WERI-Rb-1 (cell line): ENCODE results near the gene CCDC121.

ENCODE experiments used
- DNase-seq: peaks from one replicate; pipeline ENCODE4 v3.0.0-alpha.2; 2020
- H3K27ac ChIP-seq: fragments of 250-450 bp; sonication (Bioruptor Pico); 2 replicates; pipeline ENCODE4 v1.5.1; 2020; ENCODE audit warnings: mild to moderate bottlenecking, moderate library complexity
- H3K27me3 ChIP-seq: fragments of 250-450 bp; sonication (Bioruptor Pico); 2 replicates; pipeline ENCODE4 v1.5.1; 2021; ENCODE audit warnings: mild to moderate bottlenecking, low read depth, moderate library complexity; ENCODE audit not compliant: insufficient read depth, severe bottlenecking
- H3K36me3 ChIP-seq: fragments of 250-450 bp; sonication (Bioruptor Pico); 2 replicates; pipeline ENCODE4 v1.5.1; 2020; ENCODE audit warnings: mild to moderate bottlenecking, moderate library complexity
- H3K4me3 ChIP-seq: 2 replicates; pipeline ENCODE4 v1.5.1; 2011; ENCODE audit warnings: low read depth, mild to moderate bottlenecking, control low read depth, low read length
- H3K9me3 ChIP-seq: fragments of 250-450 bp; sonication (Bioruptor Pico); 2 replicates; pipeline ENCODE4 v1.5.1; 2021; ENCODE audit warnings: mild to moderate bottlenecking, moderate library complexity; ENCODE audit not compliant: severe bottlenecking
- TF ChIP-seq, protein P1 (sequence below): IDR thresholded peaks from 2 replicates; pipeline ENCODE4 v1.5.1; 2011; ENCODE audit warnings: low read depth, mild to moderate bottlenecking, control low read depth, inconsistent platforms, low read length

Gene CCDC121, protein sequence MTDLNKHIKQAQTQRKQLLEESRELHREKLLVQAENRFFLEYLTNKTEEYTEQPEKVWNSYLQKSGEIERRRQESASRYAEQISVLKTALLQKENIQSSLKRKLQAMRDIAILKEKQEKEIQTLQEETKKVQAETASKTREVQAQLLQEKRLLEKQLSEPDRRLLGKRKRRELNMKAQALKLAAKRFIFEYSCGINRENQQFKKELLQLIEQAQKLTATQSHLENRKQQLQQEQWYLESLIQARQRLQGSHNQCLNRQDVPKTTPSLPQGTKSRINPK

GRCh38 chr2:27628767-27629709 lies at the start of gene CCDC121, which contains the start of gene GPN1:
TSS of gene CCDC121 (minus strand) at chr2:27629012. CDS start at chr2:27627799, 1,213 bp downstream.
TSS of gene GPN1 (plus strand) at chr2:27629050. CDS start at chr2:27629059, 9 bp downstream.
- peak within 1 kb of the TSS; percentile 86 for H3K27ac ChIP-seq
- peaks cover 47% of the 10 kb centered on the region for H3K36me3 ChIP-seq
- H3K4me3 ChIP-seq, result peak within 1 kb of the TSS; percentile 98
- peak; percentile 94 for DNase-seq
- no peaks in the 10 kb centered on the region for H3K27me3 ChIP-seq
- TF ChIP-seq, protein P1, sequence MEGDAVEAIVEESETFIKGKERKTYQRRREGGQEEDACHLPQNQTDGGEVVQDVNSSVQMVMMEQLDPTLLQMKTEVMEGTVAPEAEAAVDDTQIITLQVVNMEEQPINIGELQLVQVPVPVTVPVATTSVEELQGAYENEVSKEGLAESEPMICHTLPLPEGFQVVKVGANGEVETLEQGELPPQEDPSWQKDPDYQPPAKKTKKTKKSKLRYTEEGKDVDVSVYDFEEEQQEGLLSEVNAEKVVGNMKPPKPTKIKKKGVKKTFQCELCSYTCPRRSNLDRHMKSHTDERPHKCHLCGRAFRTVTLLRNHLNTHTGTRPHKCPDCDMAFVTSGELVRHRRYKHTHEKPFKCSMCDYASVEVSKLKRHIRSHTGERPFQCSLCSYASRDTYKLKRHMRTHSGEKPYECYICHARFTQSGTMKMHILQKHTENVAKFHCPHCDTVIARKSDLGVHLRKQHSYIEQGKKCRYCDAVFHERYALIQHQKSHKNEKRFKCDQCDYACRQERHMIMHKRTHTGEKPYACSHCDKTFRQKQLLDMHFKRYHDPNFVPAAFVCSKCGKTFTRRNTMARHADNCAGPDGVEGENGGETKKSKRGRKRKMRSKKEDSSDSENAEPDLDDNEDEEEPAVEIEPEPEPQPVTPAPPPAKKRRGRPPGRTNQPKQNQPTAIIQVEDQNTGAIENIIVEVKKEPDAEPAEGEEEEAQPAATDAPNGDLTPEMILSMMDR, result no peak
- H3K9me3 ChIP-seq, result no peaks in the 10 kb centered on the region

DNA sequence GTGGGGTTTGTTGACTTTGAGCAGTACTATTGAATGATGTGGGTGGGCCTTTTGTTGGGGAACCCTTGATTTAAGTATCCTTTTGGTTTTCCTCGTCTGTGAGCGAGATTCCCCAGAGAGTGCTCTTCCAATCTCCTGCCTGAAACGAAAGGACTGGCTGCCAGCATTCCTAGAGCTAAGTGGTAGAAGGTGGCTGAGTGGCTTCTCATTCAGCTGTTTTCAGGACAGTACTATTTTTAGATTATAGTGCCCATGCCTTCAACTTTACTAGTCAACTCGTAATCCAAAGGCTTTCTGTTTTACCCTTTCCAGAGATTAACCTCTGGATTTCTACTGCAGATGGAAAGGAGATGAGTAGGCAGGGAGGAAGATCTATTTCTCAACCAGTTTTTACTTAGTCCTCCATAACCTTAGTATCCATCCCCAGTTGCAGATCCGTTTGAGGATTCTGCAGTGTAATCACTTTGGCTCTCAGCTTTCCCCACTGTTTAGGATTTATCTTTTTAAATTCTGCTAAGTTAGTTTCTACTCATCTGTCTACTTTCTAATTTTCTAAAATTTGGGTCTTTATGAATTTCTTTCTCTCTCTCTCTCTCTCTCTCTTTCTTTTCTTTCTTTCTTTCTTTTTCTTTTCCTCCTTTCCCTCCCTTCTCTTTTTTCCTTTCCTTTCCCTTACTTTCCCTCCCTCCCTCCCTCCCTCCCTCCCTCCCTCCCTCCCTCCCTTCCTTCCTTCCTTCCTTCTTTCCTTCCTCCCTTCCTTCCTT lies 44.1 kb upstream of the CCDC121 start:
- no peaks in the 10 kb centered on the region for H3K9me3 ChIP-seq
- H3K4me3 ChIP-seq, result no peak overlapping the region
- DNase-seq, result no peak
- peaks cover 85% of the 10 kb centered on the region for H3K36me3 ChIP-seq
- TF ChIP-seq, protein P1, result no peak
- no peak overlapping the region for H3K27ac ChIP-seq
- H3K27me3 ChIP-seq, result no peaks in the 10 kb centered on the region

DNA sequence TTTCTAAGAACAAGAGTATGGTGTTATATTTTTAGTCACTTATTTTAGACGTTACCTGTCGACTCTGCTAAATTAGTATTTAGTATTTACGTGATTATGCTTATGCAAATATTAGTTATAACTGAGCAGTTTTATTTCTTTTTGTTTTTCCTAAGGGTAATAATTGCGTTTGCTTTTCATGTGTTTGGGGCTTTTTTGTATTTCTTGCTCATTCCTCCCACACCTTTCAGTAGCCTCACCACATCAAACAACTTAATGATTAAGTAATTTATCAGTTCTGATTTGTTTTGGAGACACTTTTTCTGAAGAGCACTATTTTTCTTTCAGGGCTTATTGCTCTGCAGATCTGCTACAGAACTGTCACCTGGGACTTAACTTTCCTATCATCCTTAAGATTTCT lies 42.4 kb upstream of the CCDC121 start:
- peaks cover 79% of the 10 kb centered on the region for H3K36me3 ChIP-seq
- H3K27ac ChIP-seq, result no peak overlapping the region
- no peak for DNase-seq
- H3K9me3 ChIP-seq, result no peaks in the 10 kb centered on the region
- no peaks in the 10 kb centered on the region for H3K27me3 ChIP-seq
- TF ChIP-seq, protein P1, result no peak
- no peak overlapping the region for H3K4me3 ChIP-seq

GRCh38 chr2:27667446-27667845 lies 38.6 kb upstream of the CCDC121 start:
- H3K27ac ChIP-seq, result no peak overlapping the region
- H3K27me3 ChIP-seq, result no peaks in the 10 kb centered on the region
- no peaks in the 10 kb centered on the region for H3K9me3 ChIP-seq
- peaks cover 68% of the 10 kb centered on the region for H3K36me3 ChIP-seq
- TF ChIP-seq, protein P1, result no peak
- DNase-seq, result no peak
- H3K4me3 ChIP-seq, result no peak overlapping the region

GRCh38 chr2:27664622-27665363 lies 36.0 kb upstream of the CCDC121 start:
- TF ChIP-seq, protein P1, result no peak
- peaks cover 72% of the 10 kb centered on the region for H3K36me3 ChIP-seq
- no peaks in the 10 kb centered on the region for H3K27me3 ChIP-seq
- no peak for DNase-seq
- no peaks in the 10 kb centered on the region for H3K9me3 ChIP-seq
- peak overlapping the region; percentile 90 for H3K4me3 ChIP-seq
- H3K27ac ChIP-seq, result no peak overlapping the region
